ENCODE data around the gene EPN2. TPM values are rescaled to one million over a fixed set of nuclear protein-coding genes. Genes with fewer than 3 reads are reported as not detected.
A peak's percentile ranks its signal among the peaks of the same experiment; 100 is the strongest.

EPN2 gene
- total RNA-seq, 2 experiments from 2014 or later, result 20.1 to 20.4 TPM

DNA sequence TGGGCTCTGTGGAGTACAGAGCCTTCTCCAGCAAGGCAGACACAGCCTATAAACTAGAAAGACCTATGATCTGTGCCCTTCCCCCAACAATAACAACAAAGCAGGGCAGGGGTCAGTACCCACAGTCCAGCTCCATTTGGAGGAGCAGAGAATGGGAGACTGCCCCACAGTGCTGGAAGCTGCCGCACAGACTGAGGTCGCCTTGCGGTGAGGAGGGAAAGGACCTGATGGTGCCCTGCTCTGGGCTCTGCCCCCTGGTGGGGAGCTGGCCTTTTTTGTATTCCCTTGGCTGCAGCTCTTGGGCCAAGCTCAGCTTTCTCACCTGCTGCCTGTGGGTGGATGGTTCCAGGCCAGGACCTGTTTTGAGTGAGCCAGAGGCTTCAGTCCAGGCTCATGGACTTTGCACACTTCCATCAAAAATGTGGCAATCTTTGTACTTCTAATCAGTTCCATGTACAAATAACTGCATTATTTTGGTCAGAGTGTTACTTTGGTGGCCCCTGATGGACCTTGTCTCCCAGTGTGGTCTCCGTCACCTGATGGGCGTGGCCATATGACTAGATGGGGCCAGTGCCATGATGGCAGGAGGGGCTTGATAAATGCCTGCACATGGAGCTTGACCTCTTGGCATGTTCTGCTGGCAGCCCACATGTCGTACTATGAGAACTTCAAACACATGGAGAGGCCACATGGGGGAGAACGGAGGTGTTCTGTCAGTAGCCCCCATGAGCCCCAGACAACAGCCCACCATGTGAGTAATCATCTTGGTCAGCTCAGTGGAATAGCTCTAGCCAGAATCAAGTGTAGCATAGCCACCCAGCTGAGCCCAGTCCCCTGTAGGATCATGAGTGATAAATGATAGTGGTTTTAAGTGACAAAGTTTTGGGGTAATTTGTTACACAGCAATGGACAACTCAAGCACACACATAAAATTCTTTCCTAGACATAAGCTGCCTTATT is 101.1 kb downstream of the EPN2 start:
- Histone ChIP-seq H3K4me3 (ENCODE audit: low read depth, low read length, poor library complexity, severe bottlenecking) (no peak overlapping the region), H3K4me2 (ENCODE audit: low read length) (no peak overlapping the region), H3K36me3 (ENCODE audit: insufficient read depth, low read length) (no peaks in the 10 kb centered on the region), H3K9me2 (ENCODE audit: insufficient read depth, low read length) (no peaks in the 10 kb centered on the region), H3K4me1 (ENCODE audit: insufficient read depth, low read length, poor library complexity, severe bottlenecking) (peaks cover 3% of the 10 kb centered on the region), H3K9me3 (ENCODE audit: low read length) (no peaks in the 10 kb centered on the region), H3K27ac (ENCODE audit: low read depth, low read length, poor library complexity, severe bottlenecking) (no peak overlapping the region), H4K20me1 (ENCODE audit: insufficient read depth, low read length) (no peaks in the 10 kb centered on the region), H2AFZ (ENCODE audit: low read length) (no peak overlapping the region), H3K79me2 (ENCODE audit: insufficient read depth, low read depth, low read length) (no peaks in the 10 kb centered on the region)
- intact Hi-C loops (cut with micrococcal nuclease; ENCODE audit: unreplicated experiment), result loop anchor here (1.0 kb wide), 2 partner anchors 21 to 109 kb away; no protein-coding TSS in a partner anchor
- POLR2A ChIA-PET, result no interaction called here
- no TSS peak for BruUV-seq (replicated peaks)
- DNase-seq (ENCODE audit: low spot score), result peak; percentile 81
- CTCF ChIA-PET (ENCODE audit: unreplicated experiment), result interaction anchor here (0.5 to 1.1 kb wide), 3 partner anchors 17 to 25 kb away, joined by 3 read pairs; partner anchors contain the start of gene B9D1
- TF ChIP-seq, protein P1, sequence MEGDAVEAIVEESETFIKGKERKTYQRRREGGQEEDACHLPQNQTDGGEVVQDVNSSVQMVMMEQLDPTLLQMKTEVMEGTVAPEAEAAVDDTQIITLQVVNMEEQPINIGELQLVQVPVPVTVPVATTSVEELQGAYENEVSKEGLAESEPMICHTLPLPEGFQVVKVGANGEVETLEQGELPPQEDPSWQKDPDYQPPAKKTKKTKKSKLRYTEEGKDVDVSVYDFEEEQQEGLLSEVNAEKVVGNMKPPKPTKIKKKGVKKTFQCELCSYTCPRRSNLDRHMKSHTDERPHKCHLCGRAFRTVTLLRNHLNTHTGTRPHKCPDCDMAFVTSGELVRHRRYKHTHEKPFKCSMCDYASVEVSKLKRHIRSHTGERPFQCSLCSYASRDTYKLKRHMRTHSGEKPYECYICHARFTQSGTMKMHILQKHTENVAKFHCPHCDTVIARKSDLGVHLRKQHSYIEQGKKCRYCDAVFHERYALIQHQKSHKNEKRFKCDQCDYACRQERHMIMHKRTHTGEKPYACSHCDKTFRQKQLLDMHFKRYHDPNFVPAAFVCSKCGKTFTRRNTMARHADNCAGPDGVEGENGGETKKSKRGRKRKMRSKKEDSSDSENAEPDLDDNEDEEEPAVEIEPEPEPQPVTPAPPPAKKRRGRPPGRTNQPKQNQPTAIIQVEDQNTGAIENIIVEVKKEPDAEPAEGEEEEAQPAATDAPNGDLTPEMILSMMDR (conservative IDR thresholded peaks at IDR 0.05; ENCODE audit: low read length), result peak; percentile 85
- TF ChIP-seq EZH2phosphoT487 (IDR thresholded peaks at IDR 0.05; ENCODE audit: borderline replicate concordance, low read depth, low read length), result no peak

DNA sequence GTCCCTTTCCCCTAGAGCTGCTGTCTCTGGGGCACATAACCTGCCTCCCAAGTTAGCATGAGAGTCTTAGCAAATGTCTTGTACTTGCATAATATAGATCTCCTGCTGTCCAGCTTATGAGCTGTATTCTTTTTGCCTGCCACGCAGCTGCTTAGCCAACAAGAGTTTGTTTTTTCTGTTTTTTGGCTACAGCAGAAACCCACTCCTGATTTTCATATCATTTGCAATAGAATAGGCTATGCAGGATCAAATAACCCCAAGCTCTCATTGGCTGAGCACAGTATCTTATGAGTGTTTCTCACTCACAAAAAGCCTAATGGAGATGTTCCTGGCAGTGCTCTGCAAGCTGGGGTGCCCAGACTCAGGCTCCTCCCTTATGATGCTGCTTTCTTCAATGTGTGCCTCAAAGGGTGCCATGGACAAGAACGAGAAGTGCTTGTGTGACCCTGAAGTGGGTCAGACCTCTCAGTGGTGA is 102.2 kb downstream of the EPN2 start:
- no peak overlapping the region for H3K4me2 ChIP-seq (ENCODE audit: low read length)
- no peak for DNase-seq (ENCODE audit: low spot score)
- H3K4me3 ChIP-seq (ENCODE audit: low read depth, low read length, poor library complexity, severe bottlenecking), result no peak overlapping the region
- no peaks in the 10 kb centered on the region for H3K79me2 ChIP-seq (ENCODE audit: insufficient read depth, low read depth, low read length)
- H2AFZ ChIP-seq (ENCODE audit: low read length), result no peak overlapping the region
- no peak overlapping the region for H3K27ac ChIP-seq (ENCODE audit: low read depth, low read length, poor library complexity, severe bottlenecking)
- no peaks in the 10 kb centered on the region for H4K20me1 ChIP-seq (ENCODE audit: insufficient read depth, low read length)
- no peaks in the 10 kb centered on the region for H3K9me2 ChIP-seq (ENCODE audit: insufficient read depth, low read length)
- ChIA-PET POLR2A (interaction anchor here (0.8 kb wide), 1 partner anchor 33 kb away, joined by 3 read pairs; no protein-coding TSS in a partner anchor), CTCF (ENCODE audit: unreplicated experiment) (interaction anchor here (1.1 kb wide), 1 partner anchor 23 kb away, joined by 3 read pairs; the partner anchor contains the start of gene B9D1)
- no peaks in the 10 kb centered on the region for H3K9me3 ChIP-seq (ENCODE audit: low read length)
- H3K36me3 ChIP-seq (ENCODE audit: insufficient read depth, low read length), result no peaks in the 10 kb centered on the region
- peaks cover 3% of the 10 kb centered on the region for H3K4me1 ChIP-seq (ENCODE audit: insufficient read depth, low read length, poor library complexity, severe bottlenecking)
- no TSS peak for BruUV-seq (replicated peaks)
- TF ChIP-seq, protein P1 (conservative IDR thresholded peaks at IDR 0.05; ENCODE audit: low read length), result no peak
- no peak for TF ChIP-seq EZH2phosphoT487 (IDR thresholded peaks at IDR 0.05; ENCODE audit: borderline replicate concordance, low read depth, low read length)
- intact Hi-C loops (cut with micrococcal nuclease; ENCODE audit: unreplicated experiment), result no loop called here

Measured in OCI-LY7 (cell line).